NT2/D1 (cell line): Measurements from ENCODE around the gene AURKAIP1.

Experiments used
- DNase-seq: peaks from one replicate; pipeline ENCODE4 v3.0.0-alpha.2; 2011; ENCODE audit warnings: low read depth, low spot score
- H3K27me3 ChIP-seq: 2 replicates; pipeline ENCODE4 v1.6.0; 2011; ENCODE audit warnings: mild to moderate bottlenecking; ENCODE audit not compliant: insufficient read length, insufficient read depth
- H3K36me3 ChIP-seq: 2 replicates; pipeline ENCODE4 v1.6.1; 2011; ENCODE audit warnings: mild to moderate bottlenecking, low read length, mixed read lengths; ENCODE audit not compliant: insufficient read depth, insufficient read length
- H3K4me1 ChIP-seq: 2 replicates; pipeline ENCODE4 v1.5.1; 2011; ENCODE audit not compliant: insufficient read depth, insufficient read length
- H3K4me3 ChIP-seq: 2 replicates; pipeline ENCODE4 v1.5.1; 2011; ENCODE audit warnings: low read depth; ENCODE audit not compliant: insufficient read length
- H3K9ac ChIP-seq: 2 replicates; pipeline ENCODE4 v1.6.0; 2011; ENCODE audit warnings: low read depth; ENCODE audit not compliant: insufficient read length
- H3K9me3 ChIP-seq: 2 replicates; pipeline ENCODE4 v1.5.1; 2011; ENCODE audit warnings: mild to moderate bottlenecking, low read length; ENCODE audit not compliant: insufficient read depth
- SUZ12 ChIP-seq: IDR thresholded peaks from 2 replicates; pipeline ENCODE4 v1.6.1; 2011; ENCODE audit not compliant: insufficient read length, insufficient read depth; ENCODE audit errors: extremely low read depth
- YY1 ChIP-seq: IDR thresholded peaks from 2 replicates; pipeline ENCODE4 v1.6.1; 2011; ENCODE audit not compliant: insufficient read length, insufficient read depth
- ZNF274 ChIP-seq: IDR thresholded peaks from 2 replicates; pipeline ENCODE4 v1.6.1; 2011; ENCODE audit warnings: mild to moderate bottlenecking, low read depth, low read length

The AURKAIP1 gene

GRCh38 chr1:1351511-1352427 lies 23.2 kb downstream of the AURKAIP1 start:
- TF ChIP-seq YY1 (no peak), SUZ12 (no peak), ZNF274 (no peak)
- no peaks in the 10 kb centered on the region for H3K9me3 ChIP-seq
- no peak for DNase-seq
- H3K36me3 ChIP-seq, result peaks cover 29% of the 10 kb centered on the region
- H3K4me1 ChIP-seq, result peaks cover 8% of the 10 kb centered on the region
- H3K4me3 ChIP-seq, result no peak overlapping the region
- H3K27me3 ChIP-seq, result no peaks in the 10 kb centered on the region
- peak overlapping the region; percentile 51 for H3K9ac ChIP-seq

GRCh38 chr1:1349256-1350012 lies 25.6 kb downstream of the AURKAIP1 start, which contains the start of gene DVL1:
DVL1 (minus strand) TSS chr1:1349418; CDS start chr1:1349065, 353 bp downstream.
- Histone ChIP-seq H3K27me3 (no peaks in the 10 kb centered on the region), H3K9ac (peak within 1 kb of the TSS; percentile 93), H3K4me3 (peak within 1 kb of the TSS; percentile 66), H3K9me3 (no peaks in the 10 kb centered on the region), H3K36me3 (peaks cover 24% of the 10 kb centered on the region), H3K4me1 (peaks cover 15% of the 10 kb centered on the region)
- DNase-seq, result no peak
- TF ChIP-seq YY1 (no peak), SUZ12 (no peak), ZNF274 (no peak)

GRCh38 chr1:1348420-1349255 lies 26.4 kb downstream of the AURKAIP1 start:
- Histone ChIP-seq H3K36me3 (peaks cover 16% of the 10 kb centered on the region), H3K27me3 (no peaks in the 10 kb centered on the region), H3K9ac (peak overlapping the region; percentile 87), H3K4me3 (peak overlapping the region; percentile 66), H3K4me1 (peaks cover 15% of the 10 kb centered on the region), H3K9me3 (no peaks in the 10 kb centered on the region)
- TF ChIP-seq ZNF274, result no peak
- TF ChIP-seq SUZ12, result no peak
- no peak for TF ChIP-seq YY1
- no peak for DNase-seq

GRCh38 chr1:1347663-1348419 lies 27.2 kb downstream of the AURKAIP1 start:
- Histone ChIP-seq H3K36me3 (peaks cover 8% of the 10 kb centered on the region), H3K4me3 (peak overlapping the region; percentile 66), H3K4me1 (peaks cover 15% of the 10 kb centered on the region), H3K27me3 (no peaks in the 10 kb centered on the region), H3K9me3 (no peaks in the 10 kb centered on the region), H3K9ac (peak overlapping the region; percentile 87)
- DNase-seq, result no peak
- no peak for TF ChIP-seq SUZ12
- TF ChIP-seq ZNF274, result no peak
- no peak for TF ChIP-seq YY1

GRCh38 chr1:1347026-1347595 lies 27.9 kb downstream of the AURKAIP1 start:
- no peak for DNase-seq
- Histone ChIP-seq H3K4me3 (peak overlapping the region; percentile 66), H3K9me3 (no peaks in the 10 kb centered on the region), H3K4me1 (peaks cover 13% of the 10 kb centered on the region), H3K27me3 (no peaks in the 10 kb centered on the region), H3K36me3 (peaks cover 2% of the 10 kb centered on the region), H3K9ac (peak overlapping the region; percentile 87)
- TF ChIP-seq SUZ12 (no peak), ZNF274 (no peak), YY1 (no peak)

- H3K9me3 ChIP-seq, result no peaks in the 10 kb centered on the region
- DNase-seq, result no peak
- no peak for TF ChIP-seq SUZ12
- no peak for TF ChIP-seq ZNF274
- TF ChIP-seq YY1, result no peak
- H3K9ac ChIP-seq, result peak overlapping the region; percentile 23
- H3K4me3 ChIP-seq, result no peak overlapping the region
- no peaks in the 10 kb centered on the region for H3K27me3 ChIP-seq
- H3K4me1 ChIP-seq, result peaks cover 8% of the 10 kb centered on the region
- peaks cover 8% of the 10 kb centered on the region for H3K36me3 ChIP-seq
These were observed 28.5 kb downstream of the AURKAIP1 start for GRCh38 chr1:1346501-1346890.
